Stimulated activated CD8-positive, alpha-beta memory T cell treated with anti-CD3 and anti-CD28 coated beads, Interleukin-4, amount 100 ng/mL, for 1 hour (primary cell): ENCODE measurements around the gene KAZN.

Source experiments
- DNase-seq, 2 donors: peaks; one replicate each; pipeline ENCODE4 v3.0.0-alpha.2; 2020; ENCODE audit warnings: low read depth in 2 of 2, low spot score in 1 of 2

Gene KAZN

DNA sequence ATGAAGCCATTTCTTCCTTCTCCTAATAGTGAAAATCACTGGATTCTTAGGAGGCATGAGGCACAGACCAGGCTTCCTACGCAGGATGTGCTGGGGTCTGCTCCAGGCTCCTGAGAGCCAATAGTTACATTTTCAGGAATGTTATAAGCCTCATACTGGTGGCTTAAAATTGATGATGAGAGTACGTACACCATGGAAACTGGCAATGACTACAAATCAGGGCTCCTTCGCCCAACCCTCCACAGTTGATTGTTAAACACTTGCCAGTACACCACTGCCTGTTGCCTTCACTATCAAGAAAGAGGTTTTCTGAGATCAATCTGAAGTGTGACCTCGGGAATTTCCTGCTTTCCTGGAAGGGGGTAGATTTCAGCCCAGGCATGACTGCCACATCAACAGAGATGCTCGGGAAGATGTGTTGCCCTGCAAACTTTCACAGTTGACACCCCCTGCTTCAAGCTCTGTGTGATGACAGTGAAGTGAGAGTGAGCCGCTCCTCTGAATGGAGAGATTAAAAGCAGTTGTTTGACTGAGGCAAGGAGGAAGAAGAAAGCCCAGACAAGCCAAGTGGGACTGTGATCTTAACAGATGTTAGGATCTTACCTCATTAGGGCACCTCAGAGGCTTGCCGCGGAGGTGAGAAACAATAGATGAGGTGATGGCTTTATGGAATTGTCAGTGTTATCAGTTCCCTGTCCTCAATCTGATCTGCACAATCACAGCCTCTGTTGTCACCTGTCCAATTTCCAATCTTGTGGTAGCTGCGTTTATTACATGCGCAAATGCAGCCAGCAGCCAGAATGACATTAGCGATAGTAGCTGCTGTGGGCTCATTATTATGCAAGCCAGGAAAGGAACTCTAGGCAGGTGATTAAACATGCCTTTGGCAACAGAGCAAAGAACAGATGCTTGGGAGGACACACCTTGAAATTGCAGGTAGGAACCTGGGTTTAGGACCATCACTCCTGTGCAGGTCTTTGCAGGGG lies 277.3 kb downstream of the KAZN start:
- DNase-seq: no peak

DNA sequence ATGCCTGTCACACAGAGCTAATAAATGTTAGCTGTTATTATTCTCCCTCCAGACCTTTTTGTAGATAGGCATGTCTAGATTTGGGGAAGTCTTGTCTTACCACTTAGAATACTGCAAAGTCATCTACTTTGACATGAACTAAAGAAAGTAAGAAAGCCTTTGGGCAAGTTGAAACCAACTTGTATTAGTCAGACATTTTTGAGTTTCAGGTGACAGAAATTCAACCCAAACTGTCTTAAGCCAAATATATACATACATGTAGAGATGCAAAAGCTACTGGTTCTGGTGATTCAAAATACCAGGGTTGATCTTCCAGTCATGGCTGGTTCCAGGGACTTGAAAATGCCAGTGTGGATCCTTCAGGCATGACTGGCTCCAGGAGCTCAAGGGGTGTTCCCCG lies 278.3 kb downstream of the KAZN start:
- DNase-seq: no peak

DNA sequence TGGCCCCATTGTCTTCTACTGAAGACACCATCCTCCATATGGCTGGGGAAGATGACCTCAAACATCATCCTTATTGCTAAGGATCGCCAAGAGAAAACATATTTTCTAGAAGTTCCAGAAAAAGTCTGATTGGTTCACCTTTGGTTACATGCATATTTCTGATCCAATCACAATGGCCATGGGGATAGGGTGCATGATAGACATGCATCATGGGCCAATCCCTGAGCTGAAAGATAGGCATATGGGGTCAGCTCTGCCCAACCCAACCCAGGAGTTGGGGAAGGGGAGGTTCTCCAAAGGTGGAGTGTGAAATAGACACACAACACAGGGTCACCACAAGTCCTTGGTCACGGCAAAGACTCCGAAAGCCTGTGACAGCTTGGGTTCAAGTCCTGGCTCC lies 278.7 kb downstream of the KAZN start:
- DNase-seq: no peak

DNA sequence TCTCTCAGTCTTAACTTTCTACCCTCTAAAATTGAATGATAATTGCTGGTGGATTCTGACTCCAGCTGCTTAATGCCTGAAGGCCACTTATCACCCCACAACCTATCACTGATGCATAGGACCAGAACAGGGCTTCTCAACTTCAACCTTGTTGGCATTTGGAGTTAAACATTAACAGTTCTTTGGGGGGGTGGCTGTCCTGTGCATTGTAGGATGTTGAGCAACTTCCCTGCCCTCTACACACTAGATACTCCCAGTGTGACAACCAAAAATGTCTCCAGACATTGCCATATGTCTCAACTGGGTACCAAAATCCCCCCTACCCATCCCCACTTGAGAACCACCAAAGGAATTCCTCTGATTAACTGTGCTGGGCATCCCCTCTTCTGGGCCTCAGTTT lies 279.6 kb downstream of the KAZN start:
- DNase-seq: no peak

GRCh38 chr1:14878951-14879350 lies 280.5 kb downstream of the KAZN start:
- DNase-seq: no peak

DNA sequence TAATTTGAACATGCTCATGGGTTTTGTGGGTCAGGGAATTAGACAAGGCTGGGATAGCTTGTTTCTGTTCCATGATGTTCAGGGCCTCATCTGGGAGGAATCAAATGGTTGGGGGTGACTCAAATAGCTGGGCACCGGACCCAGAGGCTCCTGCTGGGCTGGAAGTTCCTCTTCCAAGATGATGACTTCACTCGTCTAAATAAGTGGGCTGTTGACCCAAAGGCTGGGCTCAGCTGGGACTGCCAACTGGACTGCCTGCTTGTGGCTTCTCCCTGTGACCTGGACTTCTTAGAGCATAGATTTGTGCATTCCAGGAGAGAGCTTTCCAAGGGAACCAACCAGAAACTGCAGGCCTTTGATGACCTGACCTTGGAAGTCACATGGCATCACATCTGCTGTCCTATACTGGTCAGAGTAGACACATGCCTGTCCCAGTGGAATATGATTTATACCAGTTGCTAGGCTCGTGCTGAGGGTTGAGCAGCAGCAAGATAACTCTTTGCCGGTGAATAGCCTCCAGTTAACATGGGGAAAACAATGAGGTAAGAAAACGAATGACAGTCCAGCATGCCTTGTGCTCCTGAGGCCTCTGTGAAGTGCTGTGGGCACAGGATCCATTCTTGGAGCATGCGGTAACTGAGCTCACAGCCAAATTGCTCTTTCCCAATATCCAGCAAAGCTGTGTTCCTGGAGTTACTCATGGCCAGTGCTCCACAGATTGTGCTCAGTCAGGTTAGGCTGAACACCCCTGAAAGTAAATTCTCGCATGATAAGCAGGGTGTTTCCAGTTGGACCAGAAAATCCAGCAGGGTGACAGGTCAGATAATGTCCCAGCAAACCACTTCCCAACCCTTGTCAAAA lies 282.2 kb downstream of the KAZN start:
- DNase-seq: no peak

- DNase-seq: no peak
These were observed 283.5 kb downstream of the KAZN start for GRCh38 chr1:14881775-14882672.

DNA sequence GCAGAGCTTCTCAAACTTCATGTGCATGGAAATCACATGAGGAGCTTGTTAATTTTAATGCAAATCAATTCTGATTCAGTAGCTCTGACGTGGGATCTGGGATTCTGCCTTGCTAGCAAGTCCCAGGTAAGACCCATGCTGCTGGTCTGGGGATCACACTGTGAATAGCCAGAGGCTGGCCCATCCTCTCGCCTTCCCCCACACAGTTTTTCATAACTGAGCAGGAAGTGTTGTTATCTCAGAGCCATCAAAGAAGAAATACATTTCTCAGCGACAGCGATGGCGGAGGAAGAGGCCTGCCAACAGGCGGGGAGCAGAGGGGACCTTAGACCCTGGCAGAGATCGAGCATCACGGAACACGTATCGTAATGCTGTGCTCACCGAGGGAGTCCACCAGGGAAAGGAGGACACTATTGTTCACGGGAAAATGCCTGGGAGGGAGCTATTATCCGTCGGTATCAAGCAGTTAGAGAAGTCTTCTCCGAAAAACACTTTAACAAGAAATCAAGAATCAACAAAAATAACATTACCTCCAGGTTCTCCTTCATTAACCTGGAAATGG lies 286.2 kb downstream of the KAZN start:
- no peak for DNase-seq

DNA sequence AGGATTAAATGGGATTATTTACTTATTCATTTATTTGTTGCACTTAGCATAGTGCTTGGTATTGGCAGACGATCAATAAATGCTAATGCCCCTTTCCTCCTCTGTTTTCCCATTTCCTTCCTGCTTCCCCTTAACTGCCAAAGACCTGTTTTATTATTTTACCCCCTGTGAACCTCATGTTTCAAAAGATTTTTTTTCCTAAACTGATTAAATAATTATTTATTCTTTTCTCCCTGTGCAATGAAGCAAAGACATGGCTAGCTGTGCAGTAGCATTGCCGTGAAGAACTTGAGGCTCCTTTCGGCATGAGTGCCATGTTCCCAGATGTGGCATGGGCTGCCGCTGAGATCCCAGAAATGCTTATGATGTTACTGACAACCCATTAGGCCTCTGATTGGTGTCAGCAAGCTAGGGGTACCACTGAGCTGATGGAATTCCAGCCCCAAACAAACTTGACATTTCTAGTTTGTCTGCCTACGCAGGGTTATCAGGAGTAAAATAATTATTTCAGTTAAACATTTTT lies 288.6 kb downstream of the KAZN start:
- DNase-seq: no peak

DNA sequence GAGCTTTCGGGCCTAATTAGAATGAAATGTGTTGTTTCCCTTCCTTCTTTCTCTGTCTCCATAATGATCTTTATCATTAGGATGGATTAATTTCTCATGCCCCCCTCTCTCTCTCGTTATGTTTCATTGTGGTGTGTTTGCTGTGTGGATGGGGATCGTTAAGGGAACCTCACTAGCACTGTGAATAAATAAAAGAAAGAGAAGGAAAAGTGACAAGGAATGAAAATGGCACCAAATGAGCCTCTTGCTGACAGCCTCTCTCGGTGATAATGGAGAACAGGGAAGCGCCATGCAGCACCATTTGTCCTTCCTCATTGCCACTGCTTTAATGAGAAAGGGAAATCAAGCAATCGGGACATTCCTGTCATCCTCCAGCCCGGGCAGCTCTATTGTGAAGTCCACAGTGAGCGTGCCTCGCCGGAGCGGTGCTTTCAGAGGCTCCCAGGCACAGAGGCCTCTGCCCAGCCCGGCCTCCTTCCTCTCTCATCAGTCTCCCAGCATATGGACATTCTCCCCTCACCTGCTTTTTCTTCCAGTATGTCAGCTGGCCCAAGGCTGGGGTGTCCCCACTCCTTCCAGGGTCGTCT lies 289.4 kb downstream of the KAZN start:
- no peak for DNase-seq

DNA sequence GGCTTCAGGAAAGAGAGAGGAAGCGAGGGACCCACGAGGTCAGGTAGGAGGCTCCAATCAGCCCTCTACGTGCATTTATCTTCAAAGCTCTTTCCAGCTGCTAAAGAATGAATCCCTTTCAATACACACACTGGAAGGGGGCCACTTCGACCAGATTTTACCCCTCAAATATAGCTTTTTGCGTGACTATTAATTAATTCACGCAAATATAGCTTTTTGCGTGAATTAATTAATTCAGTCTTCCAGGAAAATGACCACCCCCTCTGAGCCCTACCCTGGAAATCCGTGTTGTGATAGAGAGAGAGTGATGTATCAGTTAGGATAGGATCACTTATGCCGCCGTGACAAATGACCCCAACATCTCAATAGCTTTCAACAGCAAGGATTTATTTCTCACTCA lies 289.9 kb downstream of the KAZN start:
- DNase-seq: no peak

DNA sequence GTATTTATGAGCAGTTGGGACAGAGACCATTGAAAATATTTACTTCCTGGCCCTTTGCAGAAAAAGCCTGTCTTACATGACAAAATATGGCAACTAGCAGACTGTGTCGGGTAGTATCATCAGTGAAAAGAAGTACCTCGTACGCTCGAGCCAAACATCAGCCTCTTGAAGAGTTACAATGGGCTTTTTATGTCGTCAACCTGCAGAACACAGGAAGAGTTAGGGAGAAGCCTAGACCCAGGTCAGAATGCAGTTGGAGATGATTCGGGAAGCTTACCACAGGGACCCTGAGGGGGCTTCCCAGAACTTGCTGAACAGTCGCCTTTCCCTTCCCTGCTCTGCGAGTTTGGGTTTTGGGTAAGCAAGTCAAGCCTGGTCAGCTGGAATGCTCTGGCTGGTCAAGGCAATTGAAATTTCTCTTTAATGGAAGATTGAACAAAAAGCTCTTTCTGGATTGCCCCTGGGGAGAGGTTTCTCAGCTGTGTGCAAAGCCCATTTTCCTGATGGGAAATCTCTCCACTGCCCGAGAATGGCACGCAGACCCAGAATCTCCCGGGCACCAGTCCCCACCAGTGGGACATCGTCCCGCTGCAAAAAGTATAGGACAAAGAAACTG lies 291.4 kb downstream of the KAZN start:
- DNase-seq: no peak

- no peak for DNase-seq
These were observed 293.5 kb downstream of the KAZN start for GRCh38 chr1:14891991-14892390.

GRCh38 chr1:14894811-14895560 lies 296.5 kb downstream of the KAZN start:
- no peak for DNase-seq

GRCh38 chr1:14895727-14896126 lies 297.2 kb downstream of the KAZN start:
- no peak for DNase-seq

DNA sequence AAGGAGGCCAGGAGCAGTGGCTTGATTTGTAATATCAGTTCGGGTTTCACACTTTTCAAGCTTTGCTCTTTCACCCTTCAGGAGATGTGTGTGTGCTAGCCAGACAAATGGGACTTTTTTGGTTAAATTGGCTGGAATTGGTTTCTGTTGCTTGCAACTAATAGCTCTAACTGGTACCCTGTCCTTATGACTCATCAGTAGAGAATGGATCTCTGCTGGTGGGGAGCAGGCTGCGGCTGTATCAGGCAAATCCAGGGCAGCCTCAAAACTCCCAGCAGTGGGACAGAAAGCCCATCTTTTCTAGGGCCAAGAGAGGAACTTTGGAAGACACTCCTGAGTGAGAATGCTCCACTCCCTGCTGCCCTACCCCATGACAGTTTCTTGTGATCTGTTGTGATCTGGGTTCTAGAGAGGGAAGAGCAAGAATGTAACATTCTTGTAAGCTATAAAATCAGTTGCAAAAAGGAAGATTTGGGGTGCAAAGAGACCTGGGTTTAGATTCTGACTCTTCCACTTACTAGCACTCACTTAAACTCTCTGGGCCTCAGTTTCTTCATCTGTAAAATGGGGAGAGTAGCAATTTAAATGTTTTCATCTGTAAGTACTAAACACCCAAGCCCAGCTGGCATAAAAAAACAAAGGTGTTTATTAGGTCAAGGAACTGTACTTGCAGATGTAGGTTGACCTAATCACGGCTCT lies 298.0 kb downstream of the KAZN start:
- DNase-seq: no peak

GRCh38 chr1:14897080-14897449 lies 298.6 kb downstream of the KAZN start:
- DNase-seq: no peak

- DNase-seq: no peak
These were observed 299.1 kb downstream of the KAZN start for GRCh38 chr1:14897547-14897946.
